ENCODE results near the gene RHBDF1.

The RHBDF1 gene

GRCh38 chr16:74051-74746 is 1.8 kb upstream of the RHBDF1 start:
- DNase-seq: no peak

GRCh38 chr16:71540-72401 is 660 bp downstream of the RHBDF1 start:
- DNase-seq: no peak

GRCh38 chr16:71210-71539 is 1.3 kb downstream of the RHBDF1 start:
- no peak for DNase-seq

GRCh38 chr16:69181-69580 is 3.2 kb downstream of the RHBDF1 start:
- DNase-seq: no peak

DNA sequence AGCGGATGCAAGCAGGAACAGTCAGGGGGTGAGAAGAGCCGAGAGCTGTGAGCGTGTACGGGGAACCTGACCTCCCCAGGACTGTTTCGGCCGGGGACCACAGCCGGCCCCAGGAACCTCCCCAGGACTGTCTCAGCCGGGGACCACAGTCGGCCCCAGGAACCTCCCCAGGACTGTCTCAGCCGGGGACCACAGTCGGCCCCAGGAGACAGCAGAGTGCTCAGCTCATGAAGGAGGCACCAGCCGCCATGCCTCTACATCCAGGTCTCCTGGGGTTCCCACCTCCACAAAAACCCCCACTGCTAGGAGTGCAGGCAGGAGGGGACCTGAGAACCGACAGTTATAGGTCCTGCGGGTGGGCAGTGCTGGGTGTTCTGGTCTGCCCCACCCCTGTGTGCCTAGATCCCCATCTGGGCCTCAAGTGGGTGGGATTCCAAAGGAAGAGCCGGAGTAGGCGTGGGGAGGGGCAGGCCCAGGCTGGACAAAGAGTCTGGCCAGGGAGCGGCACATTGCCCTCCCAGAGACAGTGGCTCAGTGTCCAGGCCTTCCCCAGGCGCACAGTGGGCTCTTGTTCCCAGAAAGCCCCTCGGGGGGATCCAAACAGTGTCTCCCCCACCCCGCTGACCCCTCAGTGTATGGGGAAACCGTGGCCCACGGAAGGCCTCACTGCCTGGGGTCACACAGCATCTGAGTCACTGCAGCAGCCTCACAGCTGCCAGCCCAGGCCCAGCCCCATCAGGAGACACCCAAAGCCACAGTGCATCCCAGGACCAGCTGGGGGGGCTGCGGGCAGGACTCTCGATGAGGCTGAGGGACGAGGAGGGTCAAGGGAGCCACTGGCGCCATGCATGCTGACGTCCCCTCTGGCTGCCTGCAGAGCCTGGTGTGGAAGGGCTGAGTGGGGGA is 4.3 kb downstream of the RHBDF1 start:
- no peak for DNase-seq

- no peak for DNase-seq
Observed at GRCh38 chr16:67183-67791, 5.1 kb downstream of the RHBDF1 start.

GRCh38 chr16:66309-67182 is 5.9 kb downstream of the RHBDF1 start:
- no peak for DNase-seq

DNA sequence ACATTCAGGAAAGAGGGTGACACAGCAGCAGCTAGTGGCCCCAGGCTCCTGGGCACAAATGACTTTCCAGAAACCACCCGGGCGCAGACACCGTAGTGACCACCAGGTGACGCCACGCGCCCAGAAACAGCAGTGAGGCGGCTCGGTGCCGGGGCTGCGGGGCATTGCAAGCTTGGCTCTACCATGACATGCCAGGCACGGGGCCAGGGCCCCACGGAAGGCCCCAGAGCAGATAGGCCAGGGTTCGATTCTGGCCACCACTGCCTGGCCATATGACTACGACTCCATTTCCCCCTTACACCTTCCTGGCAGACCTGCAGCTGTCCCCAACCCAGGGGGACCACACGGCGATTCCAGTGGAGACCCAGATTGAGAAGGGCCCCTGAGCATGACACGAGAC is 6.7 kb downstream of the RHBDF1 start:
- peak; percentile 62 for DNase-seq

DNA sequence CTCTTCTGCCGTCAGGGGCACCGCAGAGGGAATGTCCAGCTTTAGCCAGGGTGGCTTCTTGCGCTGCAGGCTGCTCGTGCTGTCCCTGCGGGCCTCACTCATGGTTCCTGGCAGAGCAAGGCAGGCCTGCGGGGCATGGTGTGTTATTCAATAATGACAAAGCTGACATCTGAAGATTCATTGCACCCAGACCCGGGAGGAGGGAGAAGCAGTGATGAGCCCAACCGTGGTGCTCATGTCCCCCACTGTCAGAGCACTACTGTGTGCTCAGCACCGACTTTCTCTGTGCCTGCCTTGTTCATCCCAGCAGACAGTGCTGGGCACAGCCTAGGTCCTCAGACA is 7.5 kb downstream of the RHBDF1 start:
- DNase-seq: no peak

DNA sequence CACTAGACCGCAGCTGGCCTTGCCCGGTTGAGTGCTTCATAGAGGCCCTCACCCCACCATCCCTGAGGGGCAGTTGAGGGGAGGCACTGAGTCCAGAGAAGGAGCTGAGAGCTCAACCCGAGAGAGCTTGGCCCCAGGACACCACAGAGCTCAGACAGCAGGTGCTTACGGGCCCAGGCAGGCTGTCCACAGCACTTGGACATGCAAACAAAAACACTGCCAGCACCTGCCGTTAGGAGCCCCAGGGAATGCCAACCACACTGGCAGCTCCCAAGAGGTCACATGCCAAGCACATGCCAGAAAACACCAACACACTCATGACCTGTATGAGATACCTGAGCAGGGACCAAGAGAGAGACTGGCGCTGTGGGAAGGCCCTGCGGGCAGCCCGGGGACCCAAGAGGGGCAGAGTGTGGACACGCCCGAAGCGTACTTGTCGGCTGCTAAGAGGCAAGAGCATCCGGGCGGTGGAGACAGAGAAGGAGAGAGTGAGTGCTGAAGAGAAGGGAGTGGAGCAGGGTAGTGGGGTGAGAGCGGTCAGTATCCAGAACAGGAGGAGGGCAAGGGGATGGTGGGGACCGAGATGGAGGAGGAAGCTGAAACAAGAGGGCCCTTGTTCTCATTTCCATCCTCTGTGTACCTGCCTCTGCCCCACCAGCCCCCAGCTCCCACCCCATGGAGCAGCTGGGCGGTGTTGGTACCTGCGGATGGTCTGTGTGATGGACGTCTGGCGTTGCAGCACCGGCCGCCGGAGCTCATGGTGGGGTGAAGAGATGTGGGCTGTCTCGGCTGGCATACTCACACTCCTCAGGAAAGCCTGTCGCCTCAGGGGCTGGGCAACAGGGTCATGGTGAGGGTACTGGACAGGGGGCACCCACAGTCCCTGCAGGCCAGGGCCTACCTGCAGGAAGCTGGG is 8.2 kb downstream of the RHBDF1 start:
- DNase-seq: no peak

- DNase-seq: no peak
Observed at GRCh38 chr16:63466-63865, 9.0 kb downstream of the RHBDF1 start.

DNA sequence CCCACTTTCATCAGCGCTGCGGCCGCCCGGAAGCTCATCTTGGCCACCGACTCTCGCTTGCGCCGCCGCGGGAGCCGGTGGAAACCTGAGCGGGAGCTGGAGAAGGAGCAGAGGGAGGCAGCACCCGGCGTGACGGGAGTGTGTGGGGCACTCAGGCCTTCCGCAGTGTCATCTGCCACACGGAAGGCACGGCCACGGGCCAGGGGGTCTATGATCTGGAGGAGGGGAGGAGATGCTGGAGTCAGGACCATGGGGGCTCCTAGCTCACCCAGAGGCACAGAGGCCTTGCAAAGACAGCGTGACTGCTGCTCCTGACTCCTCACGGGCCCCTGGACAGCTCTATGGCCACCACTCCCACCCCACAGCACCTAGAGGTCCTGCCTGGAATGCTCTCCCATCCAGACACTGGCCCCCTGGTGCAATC is 9.5 kb downstream of the RHBDF1 start:
- no peak for DNase-seq

- DNase-seq: no peak
Observed at GRCh38 chr16:62283-62967, 10.0 kb downstream of the RHBDF1 start.

- DNase-seq: no peak
Observed at GRCh38 chr16:61879-62281, 10.6 kb downstream of the RHBDF1 start.

DNA sequence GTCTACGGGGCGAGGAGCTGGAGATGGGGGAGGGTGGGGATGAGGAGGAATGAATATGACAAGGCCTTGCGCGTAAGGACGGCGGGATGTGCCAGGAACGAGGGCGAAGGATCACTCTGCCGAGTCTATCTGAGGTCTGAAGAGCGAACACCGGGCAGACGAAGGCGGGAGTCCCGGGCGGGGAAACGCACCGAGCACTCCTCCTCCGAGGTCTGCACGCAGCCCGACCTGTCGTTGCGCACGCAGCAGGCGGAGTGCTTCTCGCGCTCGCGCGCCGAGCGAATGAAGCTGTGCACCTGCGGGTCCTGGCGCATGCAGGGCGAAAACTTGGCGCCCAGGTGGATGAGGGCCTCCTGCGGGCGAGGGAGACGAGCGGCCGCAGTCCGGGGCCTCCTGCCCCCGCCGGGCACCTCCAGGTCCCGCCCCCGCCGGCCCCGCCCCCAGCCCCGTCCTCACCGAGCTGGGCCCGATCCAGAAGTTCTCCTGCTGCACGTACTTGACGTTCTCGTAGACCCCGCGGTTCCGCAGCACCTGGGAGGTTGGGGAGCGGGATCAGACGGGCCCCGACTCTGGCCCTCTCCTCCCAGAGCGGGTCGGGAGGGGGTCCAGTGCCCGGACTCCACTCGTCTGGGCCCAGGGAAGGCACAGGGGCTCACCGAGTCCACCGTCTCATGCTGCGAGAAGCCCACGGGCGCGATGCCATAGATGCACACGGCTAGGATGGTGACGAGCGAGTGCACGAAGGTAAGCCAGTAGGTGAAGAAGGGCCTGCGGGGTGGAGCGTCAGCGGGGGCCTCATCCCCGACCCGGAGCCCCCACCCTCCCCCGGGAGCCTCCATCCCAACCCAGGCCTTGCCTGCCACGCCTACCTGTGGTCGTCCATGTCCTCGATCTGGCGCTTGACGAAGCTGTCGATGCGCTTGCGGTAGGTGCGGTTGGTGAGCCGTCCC is 11.2 kb downstream of the RHBDF1 start:
- DNase-seq: no peak

DNA sequence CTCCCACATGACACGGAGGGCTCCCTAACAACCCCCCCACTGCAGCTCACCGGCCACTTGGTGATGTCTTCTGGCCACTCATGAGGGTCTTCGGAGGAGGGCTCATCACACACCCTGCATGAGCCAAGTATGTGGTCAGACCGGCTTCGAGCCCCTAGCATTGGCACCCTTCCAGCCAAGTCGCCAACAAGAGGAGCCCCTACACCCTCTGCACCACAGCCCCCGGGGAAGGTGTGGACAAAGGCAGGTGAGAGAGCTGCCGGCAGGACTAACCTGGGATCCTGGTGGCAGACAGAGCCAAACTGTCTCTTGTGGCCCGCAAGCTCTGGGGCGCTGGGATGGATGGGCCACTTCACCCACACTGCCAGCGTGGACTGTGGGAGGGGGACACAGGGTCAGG is 12.3 kb downstream of the RHBDF1 start:
- DNase-seq: no peak

DNA sequence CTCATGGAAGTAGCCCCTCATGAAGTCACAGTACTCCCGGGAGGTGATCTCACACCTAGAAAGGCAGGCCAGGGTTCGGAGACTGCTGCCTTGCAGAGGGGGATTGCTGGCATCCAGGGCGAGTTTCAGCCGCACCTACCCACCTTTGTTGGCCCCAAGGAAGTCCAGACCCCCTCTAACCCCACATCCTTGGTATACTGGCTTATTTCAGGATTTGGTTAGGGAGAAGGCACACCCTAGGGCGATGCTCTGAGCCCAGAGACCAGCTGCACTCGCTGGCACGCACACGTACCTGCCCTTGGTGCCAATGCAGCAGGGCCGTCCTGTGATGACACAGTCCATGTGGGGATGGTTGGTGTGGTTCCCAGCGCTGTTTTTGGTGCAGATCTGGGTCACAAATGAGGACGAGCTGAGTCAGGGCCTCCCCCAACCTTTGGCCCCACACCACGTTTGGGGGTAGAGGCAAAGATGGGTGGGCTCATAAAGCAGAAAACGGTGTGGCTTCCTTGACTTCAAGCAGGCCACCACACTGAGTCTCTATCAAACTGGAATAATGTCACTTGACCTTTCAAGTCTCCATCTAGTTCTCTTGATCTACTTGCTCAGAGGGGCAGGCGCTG is 12.9 kb downstream of the RHBDF1 start:
- DNase-seq: no peak
